MCF 10A (cell line): ENCODE results near the gene FBXW9. TPM values are rescaled to one million over a fixed set of nuclear protein-coding genes. Genes with fewer than 3 reads are reported as not detected.

Experiments
- BruUV-seq: library from RNA; stranded (reverse); fragments of 400-500 nt; replicated peaks from 2 replicates; lab custom pipeline; 2021; lab: Mats Ljungman, UMichigan
- CTCF ChIA-PET: fragments of 300-600 bp; sonication (Branson Sonifier 250); formaldehyde crosslinking; extraction: SDS; loops from one replicate; lab custom pipeline; 2021; ENCODE audit warnings: antibody characterized with exemption, inconsistent platforms; lab: Yijun Ruan, JAX
- POLR2A ChIA-PET: fragments of 300-600, 350-650 bp; sonication (Branson Sonifier 250); formaldehyde crosslinking; extraction: SDS; loops from one replicate; lab custom pipeline; 2020; ENCODE audit warnings: antibody characterized with exemption, inconsistent platforms; lab: Yijun Ruan, JAX
- DNase-seq: peaks from one replicate; pipeline ENCODE4 v3.0.0-alpha.2; 2018; ENCODE audit not compliant: unreplicated experiment
- H3K27ac Mint-ChIP-seq: one replicate; pipeline ENCODE4 v1.8.0; 2022; ENCODE audit warnings: mild to moderate bottlenecking, low read depth, mixed read lengths; ENCODE audit not compliant: unreplicated experiment
- H3K27me3 Mint-ChIP-seq: one replicate; pipeline ENCODE4 v1.8.0; 2022; ENCODE audit warnings: mixed read lengths; ENCODE audit not compliant: insufficient read depth, unreplicated experiment
- H3K36me3 Mint-ChIP-seq: one replicate; pipeline ENCODE4 v1.8.0; 2022; ENCODE audit warnings: mild to moderate bottlenecking, moderate library complexity, mixed read lengths; ENCODE audit not compliant: insufficient read depth, unreplicated experiment
- H3K4me1 Mint-ChIP-seq: one replicate; pipeline ENCODE4 v1.8.0; 2022; ENCODE audit warnings: mixed read lengths; ENCODE audit not compliant: insufficient read depth, unreplicated experiment
- H3K4me3 Mint-ChIP-seq: one replicate; pipeline ENCODE4 v1.8.0; 2022; ENCODE audit warnings: mild to moderate bottlenecking, moderate library complexity, mixed read lengths; ENCODE audit not compliant: unreplicated experiment
- H3K9me3 Mint-ChIP-seq: one replicate; pipeline ENCODE4 v1.8.0; 2022; ENCODE audit warnings: mixed read lengths; ENCODE audit not compliant: unreplicated experiment
- CTCF ChIP-seq: fragments of 200-600 bp; IDR thresholded peaks from one replicate; pipeline ENCODE4 v1.8.0; 2022; ENCODE audit warnings: antibody characterized with exemption, mild to moderate bottlenecking; ENCODE audit not compliant: unreplicated experiment
- intact Hi-C: fragments of 100-400 bp; cut with micrococcal nuclease; formaldehyde crosslinking; loops from 2 replicates; pipeline ENCODE4 v1.14.1; 2022
- total RNA-seq: library from RNA; stranded (reverse); gene quantifications from 2 replicates; pipeline ENCODE4 v1.2.3, GENCODE V29; 2022

FBXW9 gene
- total RNA-seq, 1 experiment from 2014 or later: 13.8 TPM

- ChIA-PET CTCF (interaction anchor here (0.6 to 3.8 kb wide), 9 partner anchors 8 to 1004 kb away, joined by 3 to 32 read pairs (median 3); partner anchors contain the start of gene TRIR), POLR2A (interaction anchor here (0.6 to 6.5 kb wide), 20 partner anchors 13 to 1344 kb away, joined by 3 to 235 read pairs (median 4); partner anchors contain the start of genes DHPS, FBXW9, GADD45GIP1 and GET3)
- TF ChIP-seq CTCF: no peak
- Mint-ChIP-seq H3K4me3 (peak overlapping the region; percentile 96), H3K4me1 (peaks cover 12% of the 10 kb centered on the region), H3K9me3 (no peaks in the 10 kb centered on the region), H3K36me3 (peaks cover 61% of the 10 kb centered on the region), H3K27me3 (no peaks in the 10 kb centered on the region), H3K27ac (peak overlapping the region; percentile 96)
- DNase-seq: peak; percentile 56
- BruUV-seq: no TSS peak
- intact Hi-C loops: loop anchor here (5.0 kb wide), 1 partner anchor 70 kb away; the partner anchor contains the start of gene JUNB
Observed at GRCh38 chr19:12721656-12722565, 25.5 kb upstream of the FBXW9 start.

GRCh38 chr19:12720851-12721655 is 24.6 kb upstream of the FBXW9 start:
- H3K9me3 Mint-ChIP-seq: no peaks in the 10 kb centered on the region
- H3K27ac Mint-ChIP-seq: peak overlapping the region; percentile 96
- CTCF ChIA-PET: interaction anchor here (0.7 to 3.8 kb wide), 5 partner anchors 9 to 38 kb away, joined by 3 to 32 read pairs (median 4); partner anchors contain the start of gene TRIR
- H3K36me3 Mint-ChIP-seq: peaks cover 61% of the 10 kb centered on the region
- peak; percentile 27 for DNase-seq
- H3K27me3 Mint-ChIP-seq: no peaks in the 10 kb centered on the region
- BruUV-seq: no TSS peak
- intact Hi-C loops: loop anchor here (5.0 kb wide), 1 partner anchor 71 kb away; the partner anchor contains the start of gene JUNB
- H3K4me1 Mint-ChIP-seq: peaks cover 12% of the 10 kb centered on the region
- no peak for TF ChIP-seq CTCF
- POLR2A ChIA-PET: interaction anchor here (0.6 to 6.5 kb wide), 18 partner anchors 12 to 581 kb away, joined by 3 to 235 read pairs (median 3); partner anchors contain the start of genes DHPS, FBXW9, GADD45GIP1 and GET3
- peak overlapping the region; percentile 96 for H3K4me3 Mint-ChIP-seq

- BruUV-seq: no TSS peak
- H3K36me3 Mint-ChIP-seq: peaks cover 68% of the 10 kb centered on the region
- intact Hi-C loops: loop anchor here (5.0 kb wide), 1 partner anchor 72 kb away; the partner anchor contains the start of gene JUNB
Observed at GRCh38 chr19:12720296-12720695, 23.9 kb upstream of the FBXW9 start.

More at GRCh38 chr19:12720296-12720695, 23.9 kb upstream of the FBXW9 start:
- Mint-ChIP-seq H3K9me3 (no peaks in the 10 kb centered on the region), H3K27ac (peak overlapping the region; percentile 96), H3K4me3 (peak overlapping the region; percentile 96), H3K27me3 (no peaks in the 10 kb centered on the region), H3K4me1 (peaks cover 12% of the 10 kb centered on the region)
- DNase-seq: no peak
- no peak for TF ChIP-seq CTCF
- ChIA-PET POLR2A (interaction anchor here (0.6 to 6.5 kb wide), 9 partner anchors 11 to 236 kb away, joined by 3 to 235 read pairs (median 3); partner anchors contain the start of genes DHPS, FBXW9, GADD45GIP1 and GET3), CTCF (interaction anchor here (1.1 to 1.7 kb wide), 3 partner anchors 13 to 127 kb away, joined by 3 to 4 read pairs (median 3); no protein-coding TSS in a partner anchor)
